GM12878 (cell line): ENCODE results near the gene KRTAP5-7. TPM values are rescaled to one million over a fixed set of nuclear protein-coding genes. Genes with fewer than 3 reads are reported as not detected.
"Not testable (repeated sequence)": the region's sequence is repeated elsewhere in the genome, so short reads cannot be mapped to it uniquely, and the experiment has no call there.

Source experiments
- ATAC-seq: fragments of 200-7000 bp; cut with Tn5 transposase; 3 replicates; pipeline ENCODE4 v1.9.1; 2020; ENCODE audit warnings: mild to moderate bottlenecking, moderate library complexity
- Bru-seq: library from RNA; stranded (reverse); fragments of 400-500 nt; gene quantifications from one replicate; lab custom pipeline; 2021; lab: Mats Ljungman, UMichigan
- BruChase-seq, 2 experiments: library from RNA; stranded (reverse); fragments of 400-500 nt; gene quantifications; one replicate each; lab custom pipeline; 2021; lab: Mats Ljungman, UMichigan
- BruUV-seq: library from RNA; stranded (reverse); fragments of 400-500 nt; replicated peaks from 2 replicates; lab custom pipeline; 2021; lab: Mats Ljungman, UMichigan
- CTCF ChIA-PET: fragments of 300-600 bp; sonication (Branson Sonifier 250); formaldehyde crosslinking; extraction: SDS; loops from one replicate; lab custom pipeline; 2021; ENCODE audit warnings: inconsistent platforms; lab: Yijun Ruan, JAX
- POLR2A ChIA-PET: fragments of 350-600 bp; formaldehyde crosslinking; extraction: SDS; loops from one replicate; lab custom pipeline; 2021; ENCODE audit warnings: inconsistent platforms; lab: Charles Lee
- RAD21 ChIA-PET: fragments of 300-600 bp; sonication (Branson Sonifier 250); formaldehyde crosslinking; loops from one replicate; lab custom pipeline; 2023; ENCODE audit warnings: antibody characterized with exemption; ENCODE audit not compliant: unreplicated experiment; lab: Charles Lee
- SMC1A ChIA-PET: fragments of 300-600 bp; sonication (Branson Sonifier 250); formaldehyde crosslinking; loops from one replicate; lab custom pipeline; 2023; ENCODE audit not compliant: unreplicated experiment, uncharacterized antibody; lab: Charles Lee
- DNase-seq: peaks from one replicate; pipeline ENCODE4 v3.0.0-alpha.2; 2011; ENCODE audit warnings: low read depth, low spot score
- FAIRE-seq: peaks from 3 replicates; lab custom pipeline; 2011; peaks lifted over from hg19 to GRCh38; lab: Jason Lieb, UNC
- H2AFZ ChIP-seq: 2 replicates; pipeline ENCODE4 v1.6.0; 2011; ENCODE audit warnings: low read depth, low read length, control low read depth; ENCODE audit not compliant: control insufficient read depth
- H3K27ac ChIP-seq: 2 replicates; pipeline ENCODE4 v1.5.1; 2011; ENCODE audit warnings: control low read depth; ENCODE audit not compliant: control insufficient read depth, insufficient read depth
- H3K27me3 ChIP-seq, 2 experiments: replicated peaks in 1 of 2; 2 replicates each; pipeline versions ENCODE4 v1.6.0 to v1.6.1; 2011; ENCODE audit warnings: low read length in 1 of 2; ENCODE audit not compliant: control insufficient read depth in 2 of 2, insufficient read depth in 2 of 2
- H3K36me3 ChIP-seq, 2 experiments: 2 replicates each; pipeline ENCODE4 v1.5.1; 2011; ENCODE audit warnings: low read length in 1 of 2; ENCODE audit not compliant: control insufficient read depth in 2 of 2, insufficient read depth in 2 of 2
- H3K4me1 ChIP-seq: 2 replicates; pipeline ENCODE4 v1.6.1; 2011; ENCODE audit warnings: mild to moderate bottlenecking, low read length, moderate library complexity, mixed read lengths; ENCODE audit not compliant: control insufficient read depth, insufficient read depth
- H3K4me2 ChIP-seq: 2 replicates; pipeline ENCODE4 v1.6.0; 2011; ENCODE audit warnings: control low read depth; ENCODE audit not compliant: control insufficient read depth, insufficient read depth
- H3K4me3 ChIP-seq: fragments of 200-600 bp; sonication (generic); 2 replicates; pipeline ENCODE4 v1.5.1; 2016
- H3K79me2 ChIP-seq: 2 replicates; pipeline ENCODE4 v1.6.0; 2011; ENCODE audit warnings: low read length; ENCODE audit not compliant: control insufficient read depth, insufficient read depth
- H3K9ac ChIP-seq: 2 replicates; pipeline ENCODE4 v1.8.0; 2011; ENCODE audit warnings: low read length, control low read depth, mixed read lengths; ENCODE audit not compliant: control insufficient read depth, insufficient read depth
- H3K9me3 ChIP-seq: replicated peaks from 3 replicates; pipeline ENCODE4 v1.5.1; 2011; ENCODE audit warnings: mild to moderate bottlenecking, low read length; ENCODE audit not compliant: control insufficient read depth, insufficient read depth
- H4K20me1 ChIP-seq: 2 replicates; pipeline ENCODE4 v1.6.0; 2011; ENCODE audit not compliant: control insufficient read depth, insufficient read depth
- WGBS: methylation state at CpG from one replicate; pipeline ENCODE4 v1.1.6; 2016; ENCODE audit warnings: low lambda C conversion rate; ENCODE audit not compliant: insufficient replicate concordance, insufficient coverage; ENCODE audit errors: missing lambda C conversion rate; 5-methylcytosine and 5-hydroxymethylcytosine counted together
- in situ Hi-C: fragments of 300-500 bp; cut with MboI; formaldehyde crosslinking; loops from 9 replicates; pipeline ENCODE4 v1.14.3; 2018; ENCODE audit warnings: mixed read lengths
- intact Hi-C: fragments of 100-400 bp; cut with micrococcal nuclease; formaldehyde crosslinking; loops from one replicate; pipeline ENCODE4 v1.14.2; 2022; ENCODE audit not compliant: unreplicated experiment
- long read RNA-seq, 2 experiments: library from polyadenylated mRNA; unstranded; transcript quantifications; one replicate each; pipeline ENCODE4 v2.0.0, GENCODE V29; 2019 to 2020
- polyA minus RNA-seq, 3 experiments: library from RNA; depleted of rRNA, polyadenylated mRNA; stranded (reverse); fragments of >200 nt; gene quantifications; 2 replicates each; pipeline ENCODE4 v1.2.3, GENCODE V29; 2011
- polyA plus RNA-seq, 11 experiments: library from polyadenylated mRNA; depleted of rRNA in 4 of 11; unstranded in 6 of 11; stranded (reverse) in 5 of 11; fragments of >200 nt; fragmentation: Nextera tagmentation in 4 of 11; fragmentation: Illumina TruSeq in 1 of 11; extraction: Ambion mirVana in 4 of 11; extraction: Trizol in 1 of 11; gene quantifications; 1 replicate in 1 of 11; 2 replicates in 10 of 11; pipeline versions ENCODE4 v1.2.1 to v1.2.3, GENCODE V29; 2011 to 2016; ENCODE audit warnings: inconsistent platforms in 2 of 11, missing spikeins in 2 of 11, low read depth in 1 of 11
- total RNA-seq, 4 experiments: library from RNA; depleted of rRNA in 3 of 4; stranded (reverse); fragments of >200 nt in 3 of 4; fragmentation: Illumina TruSeq in 1 of 4; extraction: Trizol in 1 of 4; gene quantifications; 2 replicates each; pipeline versions ENCODE4 v1.2.1 to v1.2.3, GENCODE V29; 2013 to 2021

Gene KRTAP5-7
- total RNA-seq (2013; cell fraction: nucleolus; rRNA removed) = 0.46 and 0.59 TPM in 2 replicates
- total RNA-seq (2014; rRNA removed) (0.05 TPM in 1 of 2 replicates, not detected in the other), total RNA-seq (2014; rRNA removed; fragmentation: Illumina TruSeq; extraction: Trizol) (not detected in 2 replicates), total RNA-seq (2021) (not detected in 2 replicates), polyA plus RNA-seq (2011; rRNA removed) (0.07 and 0.10 TPM in 2 replicates), polyA plus RNA-seq (2014; fragmentation: Illumina TruSeq; extraction: Trizol) (0.15 and 0.17 TPM in 2 replicates), polyA plus RNA-seq (2014; fragmentation: Nextera tagmentation; extraction: Ambion mirVana) (under 1 TPM in 1 of 2 experiments, not detected in 1; 0.23 TPM), polyA plus RNA-seq (2014; rRNA removed) (0.23 TPM in 1 of 2 replicates, not detected in the other), polyA plus RNA-seq (2016; fragmentation: Nextera tagmentation; extraction: Ambion mirVana) (not detected), polyA minus RNA-seq (2011; rRNA and poly(A)+ RNA removed) (0.37 and 0.46 TPM in 2 replicates), Bru-seq, nascent RNA (percentile 29 among the genes with signal in this experiment), BruChase-seq, experiment 1, labeled RNA remaining after a 6-hour chase (percentile 35 among the genes with signal in this experiment), BruChase-seq, experiment 2, labeled RNA remaining after a 2-hour chase (percentile 43 among the genes with signal in this experiment)
- not detected for polyA plus RNA-seq (2011; ENCODE audit: low read depth)
- polyA plus RNA-seq (2011; cell fraction: cytosol; rRNA removed) = not detected in 2 replicates
- 0.48 and 0.76 TPM in 2 replicates for polyA plus RNA-seq (2011; cell fraction: nucleus; rRNA removed)
- polyA plus RNA-seq (2012) = 0.07 TPM in 1 of 2 replicates, not detected in the other
- polyA minus RNA-seq (2011; cell fraction: cytosol; rRNA and poly(A)+ RNA removed) = not detected in 2 replicates
- 0.86 TPM in 1 of 2 replicates, not detected in the other for polyA minus RNA-seq (2011; cell fraction: nucleus; rRNA and poly(A)+ RNA removed)
- long read RNA-seq, experiment 1 = 0 reads
- long read RNA-seq, experiment 2 = 0 reads

GRCh38 chr11:71526796-71527575, at the start of gene KRTAP5-7:
KRTAP5-7 (plus strand) TSS chr11:71527267; CDS start chr11:71527301, 34 bp downstream.
- H3K9me3 ChIP-seq, H3K36me3 ChIP-seq, H3K4me3 ChIP-seq, H3K4me2 ChIP-seq, H3K79me2 ChIP-seq, H4K20me1 ChIP-seq, RAD21 ChIA-PET, H3K4me1 ChIP-seq, H3K27ac ChIP-seq, CTCF ChIA-PET, H2AFZ ChIP-seq, intact Hi-C loops, BruUV-seq, H3K27me3 ChIP-seq, in situ Hi-C loops, ATAC-seq, H3K9ac ChIP-seq, DNase-seq, SMC1A ChIA-PET, FAIRE-seq, POLR2A ChIA-PET: not testable (repeated sequence)
- 40% methylated on average over 9 of the region's 10 CpGs for WGBS
